HEK293 (cell line): ENCODE data around the gene VSTM2B.

Experiments
- CTCF ChIA-PET: fragments of 350-600 bp; formaldehyde crosslinking; extraction: SDS; loops from one replicate; lab custom pipeline; 2021; ENCODE audit warnings: antibody characterized with exemption; lab: Yijun Ruan, JAX
- POLR2A ChIA-PET: fragments of 300-600 bp; formaldehyde crosslinking; extraction: SDS; loops from one replicate; lab custom pipeline; 2020; ENCODE audit warnings: antibody characterized with exemption, inconsistent platforms; lab: Yijun Ruan, JAX
- H3K27ac ChIP-seq: fragments of 200-500 bp; sonication (Bioruptor generic); 2 replicates; pipeline ENCODE4 v1.5.1; 2014; ENCODE audit warnings: low read depth, low read length, control low read depth, inconsistent platforms; ENCODE audit errors: extremely low read depth
- H3K36me3 ChIP-seq, 2 experiments: fragments of 200-500 bp in 1 of 2; sonication (Bioruptor generic) in 1 of 2; 1 replicate in 1 of 2; 2 replicates in 1 of 2; pipeline ENCODE4 v1.5.1; 2014 to 2017; ENCODE audit warnings: inconsistent platforms in 2 of 2, low read length in 2 of 2; ENCODE audit not compliant: control insufficient read depth in 2 of 2, insufficient read depth in 1 of 2
- H3K4me1 ChIP-seq: fragments of 200-500 bp; sonication (Bioruptor generic); 2 replicates; pipeline ENCODE4 v1.5.1; 2014; ENCODE audit warnings: mild to moderate bottlenecking, low read length, inconsistent platforms; ENCODE audit not compliant: control insufficient read depth, insufficient read depth
- H3K4me3 ChIP-seq: 2 replicates; pipeline ENCODE4 v1.5.1; 2011; ENCODE audit warnings: low read depth, mild to moderate bottlenecking, control low read depth, low read length, moderate library complexity
- H3K9me3 ChIP-seq: fragments of 200-500 bp; sonication (Bioruptor generic); 2 replicates; pipeline ENCODE4 v1.5.1; 2014; ENCODE audit warnings: low read depth, low read length, inconsistent platforms; ENCODE audit not compliant: control insufficient read depth, insufficient read depth
- BCL11B ChIP-seq: fragments of 450-650 bp; formaldehyde crosslinking; IDR thresholded peaks from 2 replicates; pipeline ENCODE4 v1.5.1; 2016; ENCODE audit warnings: low read depth, missing biosample characterization, missing genetic modification characterization
- GLIS2 ChIP-seq: fragments of 450-650 bp; formaldehyde crosslinking; IDR thresholded peaks from 2 replicates; pipeline ENCODE4 v1.5.1; 2016; ENCODE audit warnings: missing biosample characterization, missing genetic modification characterization
- MEIS1 ChIP-seq: sonication (generic); formaldehyde crosslinking; IDR thresholded peaks from 2 replicates; pipeline ENCODE4 v1.8.1; 2022; ENCODE audit warnings: missing genetic modification reagents, mild to moderate bottlenecking, borderline replicate concordance
- PRDM1 ChIP-seq: fragments of 450-650 bp; formaldehyde crosslinking; IDR thresholded peaks from 2 replicates; pipeline ENCODE4; 2016; ENCODE audit warnings: missing biosample characterization, missing genetic modification characterization
- REPIN1 ChIP-seq: fragments of 450-650 bp; formaldehyde crosslinking; IDR thresholded peaks from 2 replicates; pipeline ENCODE4 v1.5.1; 2017; ENCODE audit warnings: missing biosample characterization, missing genetic modification characterization, low read depth
- ZBTB17 ChIP-seq: fragments of 450-650 bp; formaldehyde crosslinking; IDR thresholded peaks from 2 replicates; pipeline ENCODE4 v1.5.1; 2016; ENCODE audit warnings: missing biosample characterization, missing genetic modification characterization
- ZBTB21 ChIP-seq: fragments of 450-650 bp; formaldehyde crosslinking; IDR thresholded peaks from 2 replicates; pipeline ENCODE4 v1.5.1; 2017; ENCODE audit warnings: missing biosample characterization, missing genetic modification characterization
- ZNF155 ChIP-seq: fragments of 450-650 bp; formaldehyde crosslinking; IDR thresholded peaks from 2 replicates; pipeline ENCODE4 v1.5.1; 2016; ENCODE audit warnings: missing biosample characterization, missing genetic modification characterization
- ZNF157 ChIP-seq: fragments of 450-650 bp; formaldehyde crosslinking; IDR thresholded peaks from 2 replicates; pipeline ENCODE4 v1.5.1; 2016; ENCODE audit warnings: missing biosample characterization, missing genetic modification characterization
- ZNF169 ChIP-seq: fragments of 450-650 bp; formaldehyde crosslinking; IDR thresholded peaks from 2 replicates; pipeline ENCODE4 v1.5.1; 2016; ENCODE audit warnings: missing biosample characterization, missing genetic modification characterization
- ZNF184 ChIP-seq: fragments of 450-650 bp; IDR thresholded peaks from 2 replicates; pipeline ENCODE4 v1.5.1; 2018; ENCODE audit warnings: missing biosample characterization, mild to moderate bottlenecking, missing genetic modification characterization
- ZNF223 ChIP-seq: fragments of 450-650 bp; formaldehyde crosslinking; IDR thresholded peaks from 2 replicates; pipeline ENCODE4 v1.5.1; 2016; ENCODE audit warnings: missing biosample characterization, missing genetic modification characterization
- ZNF24 ChIP-seq: fragments of 450-650 bp; formaldehyde crosslinking; IDR thresholded peaks from 2 replicates; pipeline ENCODE4 v1.5.1; 2016; ENCODE audit warnings: missing biosample characterization, missing genetic modification characterization
- ZNF366 ChIP-seq: fragments of 450-650 bp; formaldehyde crosslinking; conservative IDR thresholded peaks from 2 replicates; pipeline ENCODE4 v1.5.1; 2016; ENCODE audit warnings: missing biosample characterization, missing genetic modification characterization
- ZNF37A ChIP-seq: fragments of 450-650 bp; IDR thresholded peaks from 2 replicates; pipeline ENCODE4 v1.5.1; 2018; ENCODE audit warnings: missing biosample characterization, missing genetic modification characterization
- ZNF404 ChIP-seq: fragments of 450-650 bp; formaldehyde crosslinking; IDR thresholded peaks from 2 replicates; pipeline ENCODE4 v1.5.1; 2017; ENCODE audit warnings: missing biosample characterization, missing genetic modification characterization
- ZNF529 ChIP-seq: fragments of 450-650 bp; formaldehyde crosslinking; IDR thresholded peaks from 2 replicates; pipeline ENCODE4 v1.5.1; 2017; ENCODE audit warnings: missing genetic modification characterization, missing biosample characterization; ENCODE audit not compliant: insufficient replicate concordance
- ZNF560 ChIP-seq: fragments of 450-650 bp; formaldehyde crosslinking; IDR thresholded peaks from 2 replicates; pipeline ENCODE4 v1.5.1; 2017; ENCODE audit warnings: missing biosample characterization, missing genetic modification characterization, borderline replicate concordance
- ZNF623 ChIP-seq: fragments of 450-650 bp; formaldehyde crosslinking; IDR thresholded peaks from 2 replicates; pipeline ENCODE4 v1.5.1; 2016; ENCODE audit warnings: missing biosample characterization, missing genetic modification characterization
- ZNF629 ChIP-seq: fragments of 450-650 bp; formaldehyde crosslinking; IDR thresholded peaks from 2 replicates; pipeline ENCODE4 v1.5.1; 2017; ENCODE audit warnings: missing biosample characterization, missing genetic modification characterization
- ZNF843 ChIP-seq: fragments of 450-650 bp; formaldehyde crosslinking; IDR thresholded peaks from 2 replicates; pipeline ENCODE4 v1.5.1; 2016; ENCODE audit warnings: missing biosample characterization, missing genetic modification characterization
- TF ChIP-seq, protein P1 (sequence below): fragments of 450-650 bp; formaldehyde crosslinking; IDR thresholded peaks from 2 replicates; pipeline ENCODE4 v1.5.1; 2016; ENCODE audit warnings: missing biosample characterization, missing genetic modification characterization, borderline replicate concordance
- TF ChIP-seq, protein P2 (sequence below): sonication (generic); formaldehyde crosslinking; IDR thresholded peaks from 2 replicates; pipeline ENCODE4 v1.8.1; 2022; ENCODE audit warnings: mild to moderate bottlenecking, moderate library complexity, missing genetic modification reagents
- TF ChIP-seq, protein P3 (sequence below): fragments of 450-650 bp; formaldehyde crosslinking; IDR thresholded peaks from 2 replicates; pipeline ENCODE4 v1.5.1; 2016; ENCODE audit warnings: missing biosample characterization, missing genetic modification characterization
- TF ChIP-seq, protein P4 (sequence below): fragments of 450-650 bp; formaldehyde crosslinking; IDR thresholded peaks from 2 replicates; pipeline ENCODE4 v1.5.1; 2016; ENCODE audit warnings: missing biosample characterization, missing genetic modification characterization

The VSTM2B gene

DNA sequence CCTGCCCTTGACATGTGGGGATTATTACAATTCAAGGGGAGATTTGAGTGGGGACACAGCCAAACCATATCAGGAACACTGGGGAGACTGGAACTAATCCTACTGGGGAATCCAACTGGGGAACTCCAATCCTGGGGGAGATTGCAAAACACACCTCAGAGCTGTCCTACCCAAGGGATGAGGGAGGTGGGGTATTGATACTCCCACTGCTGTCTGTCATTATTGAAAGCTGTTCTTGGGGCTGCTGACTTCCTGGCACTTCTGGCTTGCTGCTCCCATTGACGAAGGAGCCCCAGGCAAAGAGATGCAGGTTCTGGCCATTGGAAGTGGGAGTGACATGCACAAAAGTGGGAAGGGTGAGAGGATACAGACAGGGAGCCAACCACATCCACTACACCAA is 55.6 kb downstream of the VSTM2B start:
- POLR2A ChIA-PET, result no interaction called here
- Histone ChIP-seq H3K36me3 (no peaks in the 10 kb centered on the region), H3K9me3 (peaks cover 2% of the 10 kb centered on the region), H3K4me3 (no peak overlapping the region), H3K27ac (no peak overlapping the region), H3K4me1 (peaks cover 20% of the 10 kb centered on the region)
- CTCF ChIA-PET, result no interaction called here
- TF ChIP-seq MEIS1 (no peak), REPIN1 (tag by site-specific recombination) (no peak), ZNF560 (tag by site-specific recombination) (0 out of 2 replicates have a peak, but pooled peaks have one; percentile 7), ZNF169 (no peak), ZNF37A (tag by site-specific recombination) (peak; percentile 99), BCL11B (tag by site-specific recombination) (no peak)
- TF ChIP-seq, protein P1, sequence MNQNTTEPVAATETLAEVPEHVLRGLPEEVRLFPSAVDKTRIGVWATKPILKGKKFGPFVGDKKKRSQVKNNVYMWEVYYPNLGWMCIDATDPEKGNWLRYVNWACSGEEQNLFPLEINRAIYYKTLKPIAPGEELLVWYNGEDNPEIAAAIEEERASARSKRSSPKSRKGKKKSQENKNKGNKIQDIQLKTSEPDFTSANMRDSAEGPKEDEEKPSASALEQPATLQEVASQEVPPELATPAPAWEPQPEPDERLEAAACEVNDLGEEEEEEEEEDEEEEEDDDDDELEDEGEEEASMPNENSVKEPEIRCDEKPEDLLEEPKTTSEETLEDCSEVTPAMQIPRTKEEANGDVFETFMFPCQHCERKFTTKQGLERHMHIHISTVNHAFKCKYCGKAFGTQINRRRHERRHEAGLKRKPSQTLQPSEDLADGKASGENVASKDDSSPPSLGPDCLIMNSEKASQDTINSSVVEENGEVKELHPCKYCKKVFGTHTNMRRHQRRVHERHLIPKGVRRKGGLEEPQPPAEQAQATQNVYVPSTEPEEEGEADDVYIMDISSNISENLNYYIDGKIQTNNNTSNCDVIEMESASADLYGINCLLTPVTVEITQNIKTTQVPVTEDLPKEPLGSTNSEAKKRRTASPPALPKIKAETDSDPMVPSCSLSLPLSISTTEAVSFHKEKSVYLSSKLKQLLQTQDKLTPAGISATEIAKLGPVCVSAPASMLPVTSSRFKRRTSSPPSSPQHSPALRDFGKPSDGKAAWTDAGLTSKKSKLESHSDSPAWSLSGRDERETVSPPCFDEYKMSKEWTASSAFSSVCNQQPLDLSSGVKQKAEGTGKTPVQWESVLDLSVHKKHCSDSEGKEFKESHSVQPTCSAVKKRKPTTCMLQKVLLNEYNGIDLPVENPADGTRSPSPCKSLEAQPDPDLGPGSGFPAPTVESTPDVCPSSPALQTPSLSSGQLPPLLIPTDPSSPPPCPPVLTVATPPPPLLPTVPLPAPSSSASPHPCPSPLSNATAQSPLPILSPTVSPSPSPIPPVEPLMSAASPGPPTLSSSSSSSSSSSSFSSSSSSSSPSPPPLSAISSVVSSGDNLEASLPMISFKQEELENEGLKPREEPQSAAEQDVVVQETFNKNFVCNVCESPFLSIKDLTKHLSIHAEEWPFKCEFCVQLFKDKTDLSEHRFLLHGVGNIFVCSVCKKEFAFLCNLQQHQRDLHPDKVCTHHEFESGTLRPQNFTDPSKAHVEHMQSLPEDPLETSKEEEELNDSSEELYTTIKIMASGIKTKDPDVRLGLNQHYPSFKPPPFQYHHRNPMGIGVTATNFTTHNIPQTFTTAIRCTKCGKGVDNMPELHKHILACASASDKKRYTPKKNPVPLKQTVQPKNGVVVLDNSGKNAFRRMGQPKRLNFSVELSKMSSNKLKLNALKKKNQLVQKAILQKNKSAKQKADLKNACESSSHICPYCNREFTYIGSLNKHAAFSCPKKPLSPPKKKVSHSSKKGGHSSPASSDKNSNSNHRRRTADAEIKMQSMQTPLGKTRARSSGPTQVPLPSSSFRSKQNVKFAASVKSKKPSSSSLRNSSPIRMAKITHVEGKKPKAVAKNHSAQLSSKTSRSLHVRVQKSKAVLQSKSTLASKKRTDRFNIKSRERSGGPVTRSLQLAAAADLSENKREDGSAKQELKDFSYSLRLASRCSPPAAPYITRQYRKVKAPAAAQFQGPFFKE, result no peak
- TF ChIP-seq, protein P2, sequence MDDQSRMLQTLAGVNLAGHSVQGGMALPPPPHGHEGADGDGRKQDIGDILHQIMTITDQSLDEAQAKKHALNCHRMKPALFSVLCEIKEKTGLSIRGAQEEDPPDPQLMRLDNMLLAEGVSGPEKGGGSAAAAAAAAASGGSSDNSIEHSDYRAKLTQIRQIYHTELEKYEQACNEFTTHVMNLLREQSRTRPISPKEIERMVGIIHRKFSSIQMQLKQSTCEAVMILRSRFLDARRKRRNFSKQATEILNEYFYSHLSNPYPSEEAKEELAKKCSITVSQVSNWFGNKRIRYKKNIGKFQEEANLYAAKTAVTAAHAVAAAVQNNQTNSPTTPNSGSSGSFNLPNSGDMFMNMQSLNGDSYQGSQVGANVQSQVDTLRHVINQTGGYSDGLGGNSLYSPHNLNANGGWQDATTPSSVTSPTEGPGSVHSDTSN, result no peak

DNA sequence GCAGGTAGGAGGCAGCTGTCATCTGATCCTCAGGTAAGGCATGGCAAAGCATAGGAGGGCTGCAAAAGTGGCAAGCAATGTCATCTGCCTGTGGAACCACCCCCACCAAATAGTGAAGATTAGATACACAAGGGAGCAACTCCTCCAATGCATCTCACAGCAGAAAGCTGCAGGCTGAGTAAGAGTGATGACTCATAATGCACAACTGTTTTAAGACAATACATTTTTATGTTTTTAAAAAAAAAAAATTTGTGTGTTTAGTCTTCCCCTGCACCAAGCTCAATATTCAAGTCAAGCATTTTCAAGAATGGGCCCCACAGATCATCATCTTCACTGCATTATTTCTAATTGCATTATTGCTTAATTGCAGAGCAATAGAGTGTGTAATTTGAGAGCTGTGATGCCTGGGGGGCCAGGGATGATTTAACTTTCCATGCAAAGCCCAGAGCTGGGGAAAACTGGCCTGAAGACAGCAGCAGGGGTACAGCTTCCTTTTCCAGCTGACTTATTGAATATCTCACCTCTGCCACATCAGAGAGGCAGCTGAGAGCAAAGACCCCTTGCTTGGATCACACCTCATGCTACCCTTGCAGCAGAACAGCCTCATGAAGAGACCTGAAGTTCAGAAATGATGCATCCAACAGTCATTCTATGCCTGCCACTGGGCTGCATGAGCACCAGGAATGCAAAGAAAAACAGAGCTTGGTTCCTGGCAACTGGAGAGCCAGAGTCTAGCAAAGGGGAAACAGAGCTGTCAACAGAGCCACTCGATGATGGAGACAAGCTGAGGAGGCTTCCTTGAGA is 57.6 kb downstream of the VSTM2B start:
- no peak overlapping the region for H3K4me3 ChIP-seq
- H3K27ac ChIP-seq, result no peak overlapping the region
- H3K9me3 ChIP-seq, result peaks cover 2% of the 10 kb centered on the region
- peaks cover 18% of the 10 kb centered on the region for H3K4me1 ChIP-seq
- no peaks in the 10 kb centered on the region for H3K36me3 ChIP-seq
- ChIA-PET POLR2A (interaction anchor here (0.6 to 1.7 kb wide), 6 partner anchors 11 to 478 kb away, joined by 3 to 12 read pairs (median 4); partner anchors contain the start of gene POP4), CTCF (interaction anchor here (0.6 to 1.7 kb wide), 6 partner anchors 13 to 367 kb away, joined by 3 to 14 read pairs (median 3); partner anchors contain the start of gene POP4)
- TF ChIP-seq ZNF223 (tag by site-specific recombination), result no peak
- TF ChIP-seq ZNF155 (tag by site-specific recombination), result no peak
- no peak for TF ChIP-seq ZNF157
- peak; percentile 63 for TF ChIP-seq ZBTB17 (tag by site-specific recombination)
- 0 out of 2 replicates have a peak, but pooled peaks have one; percentile 28 for TF ChIP-seq ZNF623 (tag by site-specific recombination)
- TF ChIP-seq ZNF843 (tag by site-specific recombination), result no peak
- TF ChIP-seq GLIS2, result peak; percentile 36; the same call in 1 of the 2 replicates
- peak; percentile 91 for TF ChIP-seq ZNF24 (tag by site-specific recombination)
- peak; percentile 87 for TF ChIP-seq ZNF184 (tag by site-specific recombination)
- TF ChIP-seq ZNF529 (tag by site-specific recombination), result peak; percentile 13
- peak; percentile 73 for TF ChIP-seq PRDM1 (tag by site-specific recombination)
- TF ChIP-seq ZNF629, result peak; percentile 65
- TF ChIP-seq, protein P3, sequence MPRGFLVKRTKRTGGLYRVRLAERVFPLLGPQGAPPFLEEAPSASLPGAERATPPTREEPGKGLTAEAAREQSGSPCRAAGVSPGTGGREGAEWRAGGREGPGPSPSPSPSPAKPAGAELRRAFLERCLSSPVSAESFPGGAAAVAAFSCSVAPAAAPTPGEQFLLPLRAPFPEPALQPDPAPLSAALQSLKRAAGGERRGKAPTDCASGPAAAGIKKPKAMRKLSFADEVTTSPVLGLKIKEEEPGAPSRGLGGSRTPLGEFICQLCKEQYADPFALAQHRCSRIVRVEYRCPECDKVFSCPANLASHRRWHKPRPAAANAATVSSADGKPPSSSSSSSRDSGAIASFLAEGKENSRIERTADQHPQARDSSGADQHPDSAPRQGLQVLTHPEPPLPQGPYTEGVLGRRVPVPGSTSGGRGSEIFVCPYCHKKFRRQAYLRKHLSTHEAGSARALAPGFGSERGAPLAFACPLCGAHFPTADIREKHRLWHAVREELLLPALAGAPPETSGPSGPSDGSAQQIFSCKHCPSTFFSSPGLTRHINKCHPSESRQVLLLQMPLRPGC (tag by site-specific recombination), result 0 out of 2 replicates have a peak, but pooled peaks have one; percentile 26
- TF ChIP-seq, protein P4, sequence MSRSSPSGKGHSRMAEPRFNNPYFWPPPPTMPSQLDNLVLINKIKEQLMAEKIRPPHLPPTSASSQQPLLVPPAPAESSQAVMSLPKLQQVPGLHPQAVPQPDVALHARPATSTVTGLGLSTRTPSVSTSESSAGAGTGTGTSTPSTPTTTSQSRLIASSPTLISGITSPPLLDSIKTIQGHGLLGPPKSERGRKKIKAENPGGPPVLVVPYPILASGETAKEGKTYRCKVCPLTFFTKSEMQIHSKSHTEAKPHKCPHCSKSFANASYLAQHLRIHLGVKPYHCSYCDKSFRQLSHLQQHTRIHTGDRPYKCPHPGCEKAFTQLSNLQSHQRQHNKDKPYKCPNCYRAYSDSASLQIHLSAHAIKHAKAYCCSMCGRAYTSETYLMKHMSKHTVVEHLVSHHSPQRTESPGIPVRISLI, result 0 out of 2 replicates have a peak, but pooled peaks have one; percentile 34
- peak; percentile 68 for TF ChIP-seq ZBTB21 (tag by site-specific recombination)
- peak; percentile 19 for TF ChIP-seq ZNF366 (tag by site-specific recombination)
- no peak for TF ChIP-seq ZNF404 (tag by site-specific recombination)
